OCI-LY1 (cell line): ENCODE results near the gene CASP10.

Experiments
- EZH2 ChIP-seq: fragments of 200-600 bp; sonication (generic), shearing (Covaris generic); IDR thresholded peaks from 2 replicates; pipeline ENCODE4 v1.8.0; 2017; ENCODE audit warnings: borderline replicate concordance, mixed run types, mild to moderate bottlenecking, antibody characterized with exemption, low read length, moderate library complexity, mixed read lengths
- TF ChIP-seq, protein P1 (sequence below): fragments of 200-600 bp; sonication (generic), shearing (Covaris generic); IDR thresholded peaks from 2 replicates; pipeline ENCODE4 v1.5.1; 2017; ENCODE audit warnings: mild to moderate bottlenecking, antibody characterized with exemption, low read length, moderate library complexity, mixed read lengths

GRCh38 chr2:201167546-201167945, 15.4 kb upstream of the CASP10 start:
- TF ChIP-seq, protein P1, sequence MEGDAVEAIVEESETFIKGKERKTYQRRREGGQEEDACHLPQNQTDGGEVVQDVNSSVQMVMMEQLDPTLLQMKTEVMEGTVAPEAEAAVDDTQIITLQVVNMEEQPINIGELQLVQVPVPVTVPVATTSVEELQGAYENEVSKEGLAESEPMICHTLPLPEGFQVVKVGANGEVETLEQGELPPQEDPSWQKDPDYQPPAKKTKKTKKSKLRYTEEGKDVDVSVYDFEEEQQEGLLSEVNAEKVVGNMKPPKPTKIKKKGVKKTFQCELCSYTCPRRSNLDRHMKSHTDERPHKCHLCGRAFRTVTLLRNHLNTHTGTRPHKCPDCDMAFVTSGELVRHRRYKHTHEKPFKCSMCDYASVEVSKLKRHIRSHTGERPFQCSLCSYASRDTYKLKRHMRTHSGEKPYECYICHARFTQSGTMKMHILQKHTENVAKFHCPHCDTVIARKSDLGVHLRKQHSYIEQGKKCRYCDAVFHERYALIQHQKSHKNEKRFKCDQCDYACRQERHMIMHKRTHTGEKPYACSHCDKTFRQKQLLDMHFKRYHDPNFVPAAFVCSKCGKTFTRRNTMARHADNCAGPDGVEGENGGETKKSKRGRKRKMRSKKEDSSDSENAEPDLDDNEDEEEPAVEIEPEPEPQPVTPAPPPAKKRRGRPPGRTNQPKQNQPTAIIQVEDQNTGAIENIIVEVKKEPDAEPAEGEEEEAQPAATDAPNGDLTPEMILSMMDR, result no peak
- TF ChIP-seq EZH2, result no peak
